Mammary epithelial cell (primary cell): ENCODE results near the gene EIF1AY.

ENCODE experiments used
- EZH2 ChIP-seq: IDR thresholded peaks from 2 replicates; pipeline ENCODE4 v1.6.1; 2012; ENCODE audit warnings: low read length, inconsistent platforms, borderline replicate concordance
- TF ChIP-seq, protein P1 (sequence below), 2 donors: IDR thresholded peaks in 1 of 2; conservative IDR thresholded peaks in 1 of 2; 2 replicates each; pipeline ENCODE4 v1.5.1; 2011 to 2012; ENCODE audit warnings: inconsistent platforms in 2 of 2, low read length in 2 of 2, mild to moderate bottlenecking in 2 of 2, control low read depth in 1 of 2, low read depth in 1 of 2; ENCODE audit not compliant: insufficient read depth in 1 of 2; ENCODE audit errors: extremely low read depth in 1 of 2

DNA sequence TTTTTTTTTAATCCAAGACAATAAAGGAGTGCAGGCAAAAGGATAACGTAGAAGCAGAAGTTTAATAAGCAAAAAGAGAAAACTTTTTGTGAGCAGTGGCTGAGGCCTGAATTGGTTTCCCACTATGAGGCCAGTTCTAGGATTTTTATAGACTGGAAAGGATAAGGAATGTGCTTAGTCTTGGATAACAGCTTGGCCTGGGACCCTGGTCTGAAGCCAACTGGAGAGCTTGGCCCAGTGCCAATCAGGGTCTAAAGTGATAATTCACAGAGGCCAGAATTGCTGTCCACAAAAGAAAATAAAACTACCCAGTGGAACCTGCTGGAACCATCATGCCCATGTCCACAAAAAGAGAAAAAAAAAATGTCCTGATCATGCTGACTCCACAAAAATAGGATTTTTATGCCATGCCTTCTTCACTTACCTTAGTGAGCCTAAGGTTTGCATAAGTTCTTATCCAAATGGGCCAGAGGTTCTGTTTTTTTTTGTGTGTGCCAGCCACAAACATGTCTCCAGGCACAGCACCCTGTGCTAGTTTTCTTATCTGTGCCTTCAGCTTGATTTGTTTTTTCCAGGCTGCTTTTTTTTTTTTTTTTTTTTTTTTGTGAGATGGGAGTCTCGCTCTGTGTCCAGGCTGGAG lies 15.6 kb upstream of the EIF1AY start:
- TF ChIP-seq, protein P1, sequence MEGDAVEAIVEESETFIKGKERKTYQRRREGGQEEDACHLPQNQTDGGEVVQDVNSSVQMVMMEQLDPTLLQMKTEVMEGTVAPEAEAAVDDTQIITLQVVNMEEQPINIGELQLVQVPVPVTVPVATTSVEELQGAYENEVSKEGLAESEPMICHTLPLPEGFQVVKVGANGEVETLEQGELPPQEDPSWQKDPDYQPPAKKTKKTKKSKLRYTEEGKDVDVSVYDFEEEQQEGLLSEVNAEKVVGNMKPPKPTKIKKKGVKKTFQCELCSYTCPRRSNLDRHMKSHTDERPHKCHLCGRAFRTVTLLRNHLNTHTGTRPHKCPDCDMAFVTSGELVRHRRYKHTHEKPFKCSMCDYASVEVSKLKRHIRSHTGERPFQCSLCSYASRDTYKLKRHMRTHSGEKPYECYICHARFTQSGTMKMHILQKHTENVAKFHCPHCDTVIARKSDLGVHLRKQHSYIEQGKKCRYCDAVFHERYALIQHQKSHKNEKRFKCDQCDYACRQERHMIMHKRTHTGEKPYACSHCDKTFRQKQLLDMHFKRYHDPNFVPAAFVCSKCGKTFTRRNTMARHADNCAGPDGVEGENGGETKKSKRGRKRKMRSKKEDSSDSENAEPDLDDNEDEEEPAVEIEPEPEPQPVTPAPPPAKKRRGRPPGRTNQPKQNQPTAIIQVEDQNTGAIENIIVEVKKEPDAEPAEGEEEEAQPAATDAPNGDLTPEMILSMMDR (conservative IDR thresholded peaks at IDR 0.05 in 1 of 2, IDR thresholded peaks at IDR 0.05 in 1 of 2; ENCODE audit: extremely low read depth in 1 of 2, insufficient read depth in 1 of 2, low read depth in 1 of 2, low read length in 2 of 2) = no peak
- TF ChIP-seq EZH2 = no peak
